NAMALWA (cell line): Measurements from ENCODE around the gene C15orf61.

ENCODE experiments used
- DNase-seq: peaks from one replicate; pipeline ENCODE4 v3.0.0-alpha.2; 2015; ENCODE audit warnings: low spot score

C15orf61 gene

GRCh38 chr15:67521029-67521782, at the start of gene C15orf61:
C15orf61 (plus strand) TSS chr15:67521131; CDS start chr15:67521249, 118 bp downstream.
- peak; percentile 84 for DNase-seq

- DNase-seq: no peak
These were observed 48.0 kb upstream of the C15orf61 start for GRCh38 chr15:67472957-67473356.

GRCh38 chr15:67474405-67475110, 46.4 kb upstream of the C15orf61 start:
- DNase-seq: no peak

DNA sequence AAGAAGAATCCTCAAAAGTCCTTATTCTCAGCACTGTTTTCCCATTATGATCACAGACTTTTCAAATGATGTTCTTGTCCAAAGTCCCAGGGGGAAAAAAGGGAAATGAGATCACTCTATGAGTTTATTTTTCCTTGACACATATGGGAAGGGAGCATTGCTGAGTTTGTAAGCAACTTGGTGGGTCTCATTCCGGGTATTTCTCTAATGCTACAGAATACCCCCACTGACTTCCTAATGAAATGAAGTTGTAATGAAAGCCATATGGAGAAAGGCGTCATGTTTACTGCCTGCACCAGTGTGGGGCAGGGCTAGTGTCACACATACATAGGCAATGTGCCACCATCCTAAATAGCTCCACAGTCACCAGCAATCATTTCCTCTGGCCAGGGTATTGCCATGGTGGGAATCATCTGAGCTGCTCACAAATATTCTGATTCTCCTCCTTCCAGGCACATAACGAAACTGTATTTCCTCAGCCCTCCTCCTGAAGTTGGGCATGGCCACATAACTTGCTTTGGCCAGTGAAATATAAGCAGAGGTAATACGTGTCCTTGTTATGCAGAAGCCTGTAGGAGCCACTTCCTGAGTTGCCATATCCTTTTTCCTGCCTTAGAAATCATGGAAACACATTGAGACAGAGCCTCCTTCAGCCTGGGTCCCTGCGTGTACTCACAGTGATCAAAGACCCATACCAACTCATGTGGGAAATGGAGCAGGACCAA, 41.0 kb upstream of the C15orf61 start:
- DNase-seq: no peak

GRCh38 chr15:67480741-67481140, 40.2 kb upstream of the C15orf61 start:
- no peak for DNase-seq

DNA sequence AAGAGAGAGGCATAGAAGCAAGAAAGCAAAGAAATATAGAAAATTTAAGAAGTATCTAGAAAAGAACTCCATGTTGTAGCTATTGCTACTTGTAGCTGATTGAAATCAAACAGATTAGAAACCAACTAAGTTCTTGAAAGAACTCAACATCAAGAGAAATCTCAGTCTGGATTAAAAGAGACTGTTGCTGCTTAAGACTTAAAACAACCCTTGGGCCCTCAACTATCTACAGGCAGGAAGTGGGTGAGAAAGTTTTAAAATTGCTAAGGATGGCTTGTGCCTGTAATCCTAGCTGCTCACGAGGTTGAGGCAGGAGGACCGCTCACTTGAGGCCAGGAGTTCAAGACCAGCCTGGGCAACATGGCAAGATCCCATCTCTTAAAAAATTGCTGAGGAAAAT, 39.3 kb upstream of the C15orf61 start:
- no peak for DNase-seq

GRCh38 chr15:67495585-67495984, 25.3 kb upstream of the C15orf61 start:
- no peak for DNase-seq

GRCh38 chr15:67501177-67501835, 19.6 kb upstream of the C15orf61 start:
- DNase-seq: peak; percentile 43

DNA sequence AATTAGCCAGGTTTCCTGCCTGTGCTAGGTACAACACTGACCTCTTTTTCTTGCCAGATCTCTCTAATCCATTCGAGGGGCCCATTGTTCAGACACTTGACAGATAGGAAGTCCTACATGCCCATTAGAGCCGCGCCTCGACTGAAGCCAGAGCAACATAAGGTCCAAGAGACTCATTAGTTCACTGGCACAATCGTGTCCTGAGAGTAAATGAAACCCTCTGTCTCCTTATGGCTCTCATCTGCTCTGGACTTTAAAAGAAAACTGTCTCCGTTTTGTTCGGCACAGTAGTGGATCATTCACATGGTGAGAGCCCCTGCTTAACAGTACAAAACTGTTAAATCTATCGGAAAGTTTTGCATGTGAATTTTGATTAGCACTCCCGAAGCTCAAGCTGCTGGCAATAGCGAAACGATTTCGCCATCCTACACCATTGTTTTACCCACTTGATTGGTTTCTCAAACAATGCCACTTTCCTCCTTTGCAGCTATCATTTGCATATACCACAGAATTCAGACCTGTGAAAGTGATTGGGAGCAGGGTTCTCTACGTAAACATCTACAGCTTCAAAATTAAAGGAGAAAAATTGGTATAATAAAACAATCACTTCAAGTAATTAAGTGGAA, 19.0 kb upstream of the C15orf61 start:
- no peak for DNase-seq

DNA sequence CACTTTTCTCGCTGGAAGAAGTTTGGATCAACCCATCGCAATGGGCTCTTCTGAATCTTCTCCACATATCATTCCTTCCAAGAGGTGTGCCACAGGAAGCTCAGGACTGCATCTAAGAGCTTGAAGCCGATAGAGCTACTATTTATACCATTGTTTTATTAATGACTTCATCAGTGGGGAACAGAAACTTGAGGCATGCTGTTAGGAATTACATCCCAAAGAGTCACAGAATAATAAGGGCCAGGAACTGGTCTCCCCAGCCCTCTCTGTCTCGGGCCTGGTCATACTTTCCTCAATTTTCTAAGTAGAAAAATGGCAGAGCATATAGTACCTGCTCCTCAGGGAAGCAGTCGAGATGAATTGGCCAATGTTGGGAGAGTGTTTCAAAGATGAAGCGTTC, 16.9 kb upstream of the C15orf61 start:
- DNase-seq: no peak

DNA sequence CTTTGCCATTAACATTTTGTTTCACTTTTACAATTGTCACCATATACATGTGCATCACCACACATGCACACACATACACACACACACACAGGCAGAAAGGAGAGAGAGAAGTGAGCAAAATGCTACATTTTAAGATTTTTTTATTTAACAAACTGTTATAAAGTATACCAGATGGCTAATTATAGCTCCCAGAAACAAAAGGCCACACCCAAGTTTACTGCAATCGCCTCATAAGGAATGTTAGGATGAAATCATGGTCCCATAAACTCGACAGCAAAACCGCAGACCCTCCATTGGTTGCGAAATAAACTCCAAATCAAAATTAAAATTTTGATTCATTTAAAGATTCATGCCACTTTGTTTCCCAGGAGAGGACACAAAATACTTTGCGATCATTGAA, 16.1 kb upstream of the C15orf61 start:
- no peak for DNase-seq

DNA sequence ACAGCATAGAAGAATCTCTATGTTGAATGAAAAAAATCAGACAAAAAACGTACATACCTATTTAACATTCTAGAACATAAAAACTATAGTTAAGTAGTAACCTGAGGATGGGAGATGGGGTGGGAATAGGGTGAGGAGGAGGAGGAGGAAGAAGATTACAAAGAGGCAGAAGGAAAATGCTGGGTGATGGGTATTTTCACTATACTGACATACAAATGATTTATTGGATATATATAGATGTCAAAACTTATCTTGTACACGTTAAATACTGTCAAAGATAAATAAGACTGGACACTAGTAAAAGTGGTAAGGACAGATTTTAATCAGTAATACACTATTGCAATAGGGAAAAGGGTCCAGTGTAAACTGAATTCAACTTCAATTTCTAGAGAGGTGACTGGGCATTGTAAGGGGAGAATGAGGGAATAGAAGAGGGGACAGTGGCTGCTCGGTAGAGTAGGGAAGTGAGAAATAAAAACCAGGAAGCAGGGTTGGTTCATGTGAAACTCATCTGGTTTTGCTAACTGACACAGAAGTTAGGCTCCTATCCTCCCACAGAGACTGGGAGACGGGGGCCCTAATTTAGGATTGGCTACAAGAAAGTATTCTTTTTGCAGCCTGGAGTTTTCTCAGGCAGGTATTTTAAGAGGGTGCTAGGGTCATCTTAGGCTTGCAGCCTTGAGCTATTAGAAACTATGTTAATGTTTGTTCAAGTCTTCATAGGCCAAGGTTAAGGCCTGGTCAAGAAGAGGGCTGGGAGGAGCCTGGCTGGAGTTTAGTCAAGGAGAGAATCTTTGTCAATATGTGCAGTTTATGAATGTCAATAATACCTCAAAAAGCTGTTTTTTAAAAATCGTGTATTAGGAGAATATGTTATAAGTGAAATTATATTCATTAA, 15.0 kb upstream of the C15orf61 start:
- DNase-seq: no peak

DNA sequence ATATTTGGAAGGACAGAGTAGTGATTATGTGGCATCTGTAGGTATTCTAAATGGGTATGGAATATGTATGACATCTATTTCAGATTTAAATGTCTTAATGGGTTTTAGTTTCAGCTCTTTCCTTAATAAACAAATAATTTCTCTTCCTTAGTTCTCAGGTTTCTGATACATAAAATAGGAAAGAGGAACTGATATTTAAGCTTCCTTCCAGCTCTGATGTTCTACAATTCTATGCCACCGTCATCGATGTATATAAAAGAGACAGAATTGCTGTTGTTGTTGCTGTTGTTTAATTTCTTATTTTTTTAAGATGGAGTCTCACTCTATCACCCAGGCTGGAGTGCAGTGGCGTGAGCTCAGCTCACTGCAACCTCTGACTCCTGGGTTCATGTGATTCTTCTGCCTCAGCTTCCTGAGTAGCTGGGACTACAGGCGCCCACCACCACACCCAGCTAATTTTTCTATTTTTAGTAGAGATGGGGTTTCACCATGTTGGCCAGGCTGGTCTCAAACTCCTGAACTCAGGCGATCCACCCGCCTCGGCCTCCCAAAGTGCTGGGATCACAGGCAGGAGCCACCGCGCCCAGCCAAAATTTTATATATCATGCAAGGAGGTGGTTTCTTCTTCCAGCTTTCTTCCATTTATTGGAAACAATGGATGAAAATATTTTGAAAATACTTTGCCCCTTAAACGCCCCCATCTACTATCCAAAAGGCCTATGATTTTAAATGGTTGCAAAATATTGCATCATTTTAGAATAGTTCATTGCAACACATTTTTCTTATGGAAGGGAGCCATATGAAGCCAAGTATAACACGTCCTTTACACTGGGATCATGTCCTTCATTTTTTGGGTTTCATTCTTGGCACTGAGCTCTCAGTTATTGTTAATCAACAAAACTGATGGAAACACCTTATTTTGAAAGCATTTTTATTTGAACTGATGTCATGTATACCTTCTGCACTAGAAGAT, 13.9 kb upstream of the C15orf61 start:
- DNase-seq: no peak

GRCh38 chr15:67508407-67508806, 12.5 kb upstream of the C15orf61 start:
- DNase-seq: no peak

DNA sequence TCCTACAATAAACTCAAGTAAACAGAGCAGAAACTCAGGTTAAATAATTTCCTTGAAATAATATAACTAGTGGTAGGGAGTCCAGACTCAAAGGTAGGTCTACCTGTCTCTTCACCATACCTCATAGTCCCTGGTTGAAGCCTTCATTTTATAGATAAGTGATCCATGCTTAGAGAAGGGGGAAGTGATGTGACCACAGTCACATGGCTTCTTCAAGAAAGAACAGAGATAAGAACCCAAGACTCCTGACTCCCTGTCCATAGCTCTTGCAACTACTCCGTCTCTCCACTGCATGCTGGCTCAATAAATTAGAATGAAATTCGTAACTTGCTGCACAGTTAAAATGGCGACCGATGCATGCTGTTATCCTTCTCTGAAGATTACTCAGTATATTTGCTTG, 11.0 kb upstream of the C15orf61 start:
- no peak for DNase-seq

GRCh38 chr15:67510597-67511190, 10.2 kb upstream of the C15orf61 start:
- no peak for DNase-seq

- no peak for DNase-seq
These were observed 9.3 kb upstream of the C15orf61 start for GRCh38 chr15:67511606-67512005.

DNA sequence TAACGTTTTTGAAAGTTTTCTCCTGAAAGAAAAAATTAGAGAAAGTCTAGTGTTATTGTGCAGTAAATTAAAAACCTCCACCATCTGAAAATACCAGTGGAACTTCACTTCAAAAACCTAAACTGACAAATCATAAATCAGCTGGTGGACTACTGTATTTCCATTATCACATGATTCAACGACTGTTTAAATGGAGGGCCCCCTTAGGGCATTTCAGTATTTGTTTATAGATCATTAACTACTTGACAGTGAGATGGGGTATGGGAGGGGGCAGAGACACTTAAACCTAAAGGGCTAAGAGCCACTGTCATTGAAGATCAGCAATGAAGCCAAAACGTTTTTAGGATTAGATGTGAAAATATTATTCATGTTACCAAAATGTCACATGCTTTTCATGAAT, 8.8 kb upstream of the C15orf61 start:
- no peak for DNase-seq
